HepG2 (cell line): ENCODE data around the gene CCNB2.

Experiments
- BCLAF1 ChIP-seq: fragments of 450-650 bp; IDR thresholded peaks from 2 replicates; pipeline ENCODE4 v1.6.1; 2017; ENCODE audit warnings: mild to moderate bottlenecking
- DR1 ChIP-seq: sonication (generic); formaldehyde crosslinking; IDR thresholded peaks from 2 replicates; pipeline ENCODE4 v1.8.0; 2021; ENCODE audit warnings: mild to moderate bottlenecking, missing genetic modification reagents, inconsistent platforms
- FOXM1 ChIP-seq: sonication (generic); formaldehyde crosslinking; IDR thresholded peaks from 2 replicates; pipeline ENCODE4 v1.5.0; 2020; ENCODE audit warnings: missing genetic modification reagents
- HMG20A ChIP-seq: IDR thresholded peaks from 2 replicates; pipeline ENCODE4 v1.6.1; 2016; ENCODE audit warnings: borderline replicate concordance
- KDM1A ChIP-seq: IDR thresholded peaks from 2 replicates; pipeline ENCODE4 v1.6.1; 2016; ENCODE audit warnings: missing compliant biosample characterization
- POLR2A ChIP-seq, 2 experiments: IDR thresholded peaks; 2 replicates each; pipeline ENCODE4 v1.6.1; 2011; ENCODE audit warnings: low read depth in 2 of 2, low read length in 2 of 2, mild to moderate bottlenecking in 1 of 2, moderate library complexity in 1 of 2; ENCODE audit not compliant: insufficient read depth in 1 of 2
- ZNF275 ChIP-seq: sonication (generic); formaldehyde crosslinking; IDR thresholded peaks from 2 replicates; pipeline ENCODE4 v1.8.0; 2022; ENCODE audit warnings: missing genetic modification reagents, mild to moderate bottlenecking, inconsistent platforms, borderline replicate concordance

GRCh38 chr15:59069430-59069829 is 35.5 kb upstream of the CCNB2 start:
- TF ChIP-seq KDM1A (no peak), BCLAF1 (no peak), ZNF275 (CRISPR knock-in tag) (no peak), HMG20A (CRISPR knock-in tag) (no peak), DR1 (CRISPR knock-in tag) (no peak), POLR2A (IDR thresholded peaks at IDR 0.05; ENCODE audit: insufficient read depth in 1 of 2, low read depth in 2 of 2, low read length in 2 of 2) (no peak), FOXM1 (no peak)
